Spleen (tissue), 7 donors: ENCODE data around the gene ARF6.

Source experiments
- POLR2A ChIP-seq, 3 donors: fragments of 450-650 bp; IDR thresholded peaks; one replicate each; pipeline ENCODE4 v1.5.1; 2017; ENCODE audit warnings: antibody characterized with exemption in 3 of 3, mild to moderate bottlenecking in 1 of 3
- POLR2AphosphoS5 ChIP-seq, 3 donors: sonication (generic); formaldehyde crosslinking; IDR thresholded peaks; one replicate each; pipeline ENCODE4 v1.5.1; 2017; ENCODE audit warnings: antibody characterized with exemption in 3 of 3
- TF ChIP-seq, protein P1 (sequence below), 11 experiments: fragments of 200-600 bp in 7 of 11; fragments of 450-650 bp in 4 of 11; sonication (generic) in 4 of 11; IDR thresholded peaks in 8 of 11; conservative IDR thresholded peaks in 3 of 11; 1 replicate in 7 of 11; 2 replicates in 4 of 11; pipeline versions ENCODE4 v1.4.0 to v1.8.0; 2016 to 2021; ENCODE audit warnings: antibody characterized with exemption in 11 of 11, inconsistent platforms in 4 of 11, mild to moderate bottlenecking in 1 of 11
- donor health status: DM: no; HTN: no; CAD: no; lungs with moderate emphysema.
- donor health status: DM: no; HTN: no; CAD: no.
- donor health status: DM: no; HTN: no; CAD: no.

GRCh38 chr14:49895480-49895879, 2.6 kb downstream of the ARF6 start:
- TF ChIP-seq, protein P1, sequence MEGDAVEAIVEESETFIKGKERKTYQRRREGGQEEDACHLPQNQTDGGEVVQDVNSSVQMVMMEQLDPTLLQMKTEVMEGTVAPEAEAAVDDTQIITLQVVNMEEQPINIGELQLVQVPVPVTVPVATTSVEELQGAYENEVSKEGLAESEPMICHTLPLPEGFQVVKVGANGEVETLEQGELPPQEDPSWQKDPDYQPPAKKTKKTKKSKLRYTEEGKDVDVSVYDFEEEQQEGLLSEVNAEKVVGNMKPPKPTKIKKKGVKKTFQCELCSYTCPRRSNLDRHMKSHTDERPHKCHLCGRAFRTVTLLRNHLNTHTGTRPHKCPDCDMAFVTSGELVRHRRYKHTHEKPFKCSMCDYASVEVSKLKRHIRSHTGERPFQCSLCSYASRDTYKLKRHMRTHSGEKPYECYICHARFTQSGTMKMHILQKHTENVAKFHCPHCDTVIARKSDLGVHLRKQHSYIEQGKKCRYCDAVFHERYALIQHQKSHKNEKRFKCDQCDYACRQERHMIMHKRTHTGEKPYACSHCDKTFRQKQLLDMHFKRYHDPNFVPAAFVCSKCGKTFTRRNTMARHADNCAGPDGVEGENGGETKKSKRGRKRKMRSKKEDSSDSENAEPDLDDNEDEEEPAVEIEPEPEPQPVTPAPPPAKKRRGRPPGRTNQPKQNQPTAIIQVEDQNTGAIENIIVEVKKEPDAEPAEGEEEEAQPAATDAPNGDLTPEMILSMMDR (IDR thresholded peaks at IDR 0.05 in 8 of 11, conservative IDR thresholded peaks at IDR 0.05 in 3 of 11), result no peak
- TF ChIP-seq POLR2A (IDR thresholded peaks at IDR 0.05), result no peak
- TF ChIP-seq POLR2AphosphoS5 (IDR thresholded peaks at IDR 0.05), result no peak
